Heart left ventricle (tissue), 16 donors: ENCODE data around the gene BARHL1. TPM values are rescaled to one million over a fixed set of nuclear protein-coding genes. Genes with fewer than 3 reads are reported as not detected.

Experiments
- ATAC-seq, 4 donors: fragments of 200-7000 bp; cut with Tn5 transposase; one replicate each; pipeline ENCODE4 v1.9.1; 2020 to 2022; ENCODE audit warnings: moderate library complexity in 4 of 4, mild to moderate bottlenecking in 3 of 4, moderate number of reproducible peaks in 1 of 4
- DNase-seq, 5 donors: peaks; one replicate each; pipeline ENCODE4 v3.0.0-alpha.2; 2020
- H3K27ac ChIP-seq, 12 donors: fragments of 200-600 bp; sonication (generic) in 4 of 12; one replicate each; pipeline versions ENCODE4 v1.5.0 to v1.8.0; 2016 to 2022; ENCODE audit warnings: mild to moderate bottlenecking in 2 of 12
- H3K27me3 ChIP-seq, 9 donors: fragments of 200-600 bp; sonication (generic) in 2 of 9; one replicate each; pipeline versions ENCODE4 v1.5.1 to v1.8.0; 2016 to 2022; ENCODE audit warnings: mild to moderate bottlenecking in 3 of 9
- H3K36me3 ChIP-seq, 9 donors: fragments of 200-600 bp; sonication (generic) in 2 of 9; one replicate each; pipeline versions ENCODE4 v1.5.0 to v1.8.0; 2018 to 2022; ENCODE audit warnings: mild to moderate bottlenecking in 2 of 9
- H3K4me1 ChIP-seq, 12 donors: fragments of 200-600 bp; sonication (generic) in 4 of 12; one replicate each; pipeline versions ENCODE4 v1.5.0 to v1.8.0; 2016 to 2022; ENCODE audit warnings: mild to moderate bottlenecking in 3 of 12
- H3K4me3 ChIP-seq, 12 donors: fragments of 200-600 bp; sonication (generic) in 4 of 12; one replicate each; pipeline versions ENCODE4 v1.5.0 to v1.8.0; 2017 to 2022; ENCODE audit warnings: mild to moderate bottlenecking in 9 of 12, moderate library complexity in 4 of 12
- H3K9me3 ChIP-seq, 12 donors: fragments of 200-600 bp; sonication (generic) in 4 of 12; one replicate each; pipeline versions ENCODE4 v1.5.0 to v1.8.0; 2016 to 2022; ENCODE audit warnings: mild to moderate bottlenecking in 1 of 12
- POLR2A ChIP-seq, 2 donors: fragments of 450-650 bp; IDR thresholded peaks; one replicate each; pipeline ENCODE4 v1.6.1; 2017; ENCODE audit warnings: antibody characterized with exemption in 2 of 2, mild to moderate bottlenecking in 2 of 2, moderate library complexity in 2 of 2
- WGBS, 4 donors: extraction: QIAGEN DNeasy Blood & Tissue Kit in 2 of 4; methylation state at CpG; one replicate each; pipeline versions ENCODE4 v1.1.5 to v1.1.7; 2013 to 2018; 5-methylcytosine and 5-hydroxymethylcytosine counted together
- intact Hi-C, 10 donors: fragments of 100-400 bp; cut with DNase I; formaldehyde crosslinking; loops; one replicate each; pipeline versions ENCODE4 v1.11.1 to v1.14.2; 2022
- polyA plus RNA-seq, 2 donors: library from polyadenylated mRNA; stranded (reverse); fragments of 200-250 nt; gene quantifications; one replicate each; pipeline ENCODE4 v1.2.3, GENCODE V29; 2013
- total RNA-seq, 9 donors: library from RNA; depleted of rRNA in 2 of 9; stranded (reverse); fragments of >200 nt in 2 of 9; fragmentation: NEBNext Ultra II Directional in 3 of 9; extraction: Animal tissue kit (Norgen Biotek cat#: 25700) in 3 of 9; gene quantifications; one replicate each; pipeline versions ENCODE4 v1.1.0 to v1.2.4, GENCODE V29; 2016 to 2023
- TF ChIP-seq, protein P1 (sequence below), 12 donors: fragments of 200-600 bp; sonication (generic) in 4 of 12; IDR thresholded peaks; one replicate each; pipeline versions ENCODE4 v1.5.0 to v1.8.0; 2018 to 2022; ENCODE audit warnings: antibody characterized with exemption in 12 of 12, mild to moderate bottlenecking in 5 of 12
- donor health status: ischemic (EF 13 %, LVEDD 7.1; RV severe dilation, severe dysfunction).
- donor health status: healthy with polysubstance abuse.
- donor health status: DM: no; HTN: yes; CAD: no.
- donor health status: DM: no; HTN: no; CAD: no.
- donor health status: ischemic (EF 25% LVEDD 6.9; RV normal size, moderate dysfunction).
- donor health status: ischemic (EF 25% LVEDD 5.7; RV mildly dilated, moderate dysfunction).
- donor health status: healthy.
- donor health status: DM: yes; HTN: yes; CAD: no.
- donor health status: ischemic (EF 35%, LVEDD 5.7; RV mildly dilated, moderate dysfunction).
- donor health status: nonischemic (EF 11% LVEDD 7.7; RV severe dilation, severe dysfunction).
- donor health status: DM: yes; HTN: yes; CAD: no.
- donor health status: PGD.
- donor health status: ischemic (EF 29% LVEDD 5.4; RV normal size, mild dysfunction).
- donor health status: nonischemic (EF 23%, LVEDD 6.1; RV moderate dilation, normal function).

BARHL1 gene
- total and polyA plus RNA-seq, 11 donors = not detected

DNA sequence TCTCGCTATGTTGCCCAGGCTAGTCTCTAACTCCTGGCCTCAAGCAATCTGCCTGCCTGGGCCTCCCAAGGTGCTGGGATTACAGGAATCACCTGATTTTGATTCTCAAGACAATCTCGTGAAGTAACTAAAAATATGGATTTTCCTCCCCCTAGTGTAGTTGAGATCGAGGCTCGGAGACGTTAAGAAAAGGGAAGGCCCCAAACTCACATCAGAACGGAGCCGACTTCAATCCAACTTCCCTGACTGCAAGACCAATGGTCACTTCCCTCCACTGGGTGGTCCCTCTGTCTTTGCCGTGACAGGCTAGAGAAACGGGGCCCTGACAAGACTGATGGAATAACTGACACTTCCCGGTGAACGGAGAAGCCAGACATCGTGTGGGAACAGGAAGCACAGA, 28.3 kb downstream of the BARHL1 start:
- TF ChIP-seq POLR2A (IDR thresholded peaks at IDR 0.05) = no peak
- TF ChIP-seq, protein P1, sequence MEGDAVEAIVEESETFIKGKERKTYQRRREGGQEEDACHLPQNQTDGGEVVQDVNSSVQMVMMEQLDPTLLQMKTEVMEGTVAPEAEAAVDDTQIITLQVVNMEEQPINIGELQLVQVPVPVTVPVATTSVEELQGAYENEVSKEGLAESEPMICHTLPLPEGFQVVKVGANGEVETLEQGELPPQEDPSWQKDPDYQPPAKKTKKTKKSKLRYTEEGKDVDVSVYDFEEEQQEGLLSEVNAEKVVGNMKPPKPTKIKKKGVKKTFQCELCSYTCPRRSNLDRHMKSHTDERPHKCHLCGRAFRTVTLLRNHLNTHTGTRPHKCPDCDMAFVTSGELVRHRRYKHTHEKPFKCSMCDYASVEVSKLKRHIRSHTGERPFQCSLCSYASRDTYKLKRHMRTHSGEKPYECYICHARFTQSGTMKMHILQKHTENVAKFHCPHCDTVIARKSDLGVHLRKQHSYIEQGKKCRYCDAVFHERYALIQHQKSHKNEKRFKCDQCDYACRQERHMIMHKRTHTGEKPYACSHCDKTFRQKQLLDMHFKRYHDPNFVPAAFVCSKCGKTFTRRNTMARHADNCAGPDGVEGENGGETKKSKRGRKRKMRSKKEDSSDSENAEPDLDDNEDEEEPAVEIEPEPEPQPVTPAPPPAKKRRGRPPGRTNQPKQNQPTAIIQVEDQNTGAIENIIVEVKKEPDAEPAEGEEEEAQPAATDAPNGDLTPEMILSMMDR (IDR thresholded peaks at IDR 0.05) = no peak
- WGBS, 4 donors = 87 to 90% (median 88%) methylated on average over 12 of the region's 12 CpGs

GRCh38 chr9:132614324-132614723, 31.9 kb downstream of the BARHL1 start:
- no peak overlapping the region for H3K27ac ChIP-seq
- H3K4me3 ChIP-seq = no peak overlapping the region
- peaks cover 0 to 98% (median 82%) of the 10 kb centered on the region in 9 donors for H3K36me3 ChIP-seq
- DNase-seq = no peak
- 75 to 82% (median 80%) methylated on average over 6 of the region's 6 CpGs for WGBS, 4 donors
- no peak for TF ChIP-seq POLR2A (IDR thresholded peaks at IDR 0.05)
- TF ChIP-seq, protein P1 (IDR thresholded peaks at IDR 0.05) = no peak
- no peak for ATAC-seq
- intact Hi-C loops = no loop called here
- H3K4me1 ChIP-seq = no peaks in the 10 kb centered on the region
- no peaks in the 10 kb centered on the region for H3K27me3 ChIP-seq
- no peaks in the 10 kb centered on the region for H3K9me3 ChIP-seq

More for the DNA sequence above, 28.3 kb downstream of the BARHL1 start:
- H3K27ac ChIP-seq = no peak overlapping the region
- intact Hi-C loops = no loop called here
- no peak overlapping the region for H3K4me3 ChIP-seq
- H3K4me1 ChIP-seq = no peaks in the 10 kb centered on the region
- no peak for DNase-seq
- ATAC-seq = no peak
- H3K27me3 ChIP-seq = no peaks in the 10 kb centered on the region
- H3K36me3 ChIP-seq = peaks cover 0 to 98% (median 87%) of the 10 kb centered on the region in 9 donors
- no peaks in the 10 kb centered on the region for H3K9me3 ChIP-seq

GRCh38 chr9:132615774-132616173, 33.4 kb downstream of the BARHL1 start:
- Histone ChIP-seq H3K36me3 (peaks cover 0 to 98% (median 72%) of the 10 kb centered on the region in 9 donors), H3K4me1 (no peaks in the 10 kb centered on the region), H3K27ac (no peak overlapping the region), H3K27me3 (no peaks in the 10 kb centered on the region), H3K4me3 (no peak overlapping the region), H3K9me3 (no peaks in the 10 kb centered on the region)
- TF ChIP-seq POLR2A (IDR thresholded peaks at IDR 0.05) = no peak
- TF ChIP-seq, protein P1 (IDR thresholded peaks at IDR 0.05) = no peak
- DNase-seq (no peak), ATAC-seq (no peak)
- 81 to 96% (median 91%) methylated on average over 2 of the region's 2 CpGs for WGBS, 4 donors
- intact Hi-C loops = no loop called here

DNA sequence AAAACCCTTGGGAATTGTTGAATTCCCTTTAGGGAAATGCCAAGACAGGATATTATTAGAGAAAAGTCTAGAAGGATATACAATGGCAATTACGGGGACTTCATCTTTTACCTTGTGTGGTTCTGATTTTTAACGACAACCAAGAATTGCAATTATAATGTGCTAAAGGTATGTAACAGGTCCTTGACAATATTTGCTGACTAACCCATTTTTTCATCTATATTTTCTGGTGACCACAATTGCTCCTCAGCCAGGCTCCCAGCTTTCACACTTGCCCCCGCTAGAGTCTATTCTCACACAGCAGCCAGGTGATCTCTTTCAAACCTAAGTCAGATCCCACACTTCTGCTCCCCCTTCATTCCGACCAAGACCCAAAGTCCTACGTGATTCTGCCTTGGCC, 34.3 kb downstream of the BARHL1 start:
- intact Hi-C loops = no loop called here

More for the DNA sequence above, 34.3 kb downstream of the BARHL1 start:
- DNase-seq (no peak), ATAC-seq (no peak)
- Histone ChIP-seq H3K36me3 (peaks cover 0 to 96% (median 69%) of the 10 kb centered on the region in 9 donors), H3K4me3 (no peak overlapping the region), H3K9me3 (no peaks in the 10 kb centered on the region), H3K27ac (no peak overlapping the region), H3K27me3 (no peaks in the 10 kb centered on the region), H3K4me1 (no peaks in the 10 kb centered on the region)
- TF ChIP-seq, protein P1 (IDR thresholded peaks at IDR 0.05) = no peak
- TF ChIP-seq POLR2A (IDR thresholded peaks at IDR 0.05) = no peak
- 92 to 99% (median 94%) methylated on average over 5 of the region's 5 CpGs for WGBS, 4 donors
